CD14-positive monocyte (primary cell): Measurements from ENCODE around the gene PIGL. TPM values are rescaled to one million over a fixed set of nuclear protein-coding genes. Genes with fewer than 3 reads are reported as not detected.

ENCODE experiments used
- DNase-seq, 3 donors: peaks; one replicate each; pipeline ENCODE4 v3.0.0-alpha.2; 2011 to 2022
- H2AFZ ChIP-seq: 2 replicates; pipeline ENCODE4 v1.6.0; 2012; ENCODE audit warnings: mild to moderate bottlenecking, low read depth, low read length, inconsistent platforms; ENCODE audit not compliant: insufficient read depth, poor library complexity, severe bottlenecking
- H3K27ac ChIP-seq, 2 donors: 1 replicate in 1 of 2; 2 replicates in 1 of 2; pipeline ENCODE4 v1.5.1; 2012 to 2013; ENCODE audit warnings: low read length in 2 of 2, control low read depth in 1 of 2, inconsistent platforms in 1 of 2, low read depth in 1 of 2, mild to moderate bottlenecking in 1 of 2
- H3K27me3 ChIP-seq, 2 donors: one replicate each; pipeline versions ENCODE4 v1.6.0 to v1.6.1; 2011 to 2013; ENCODE audit warnings: low read length in 2 of 2; ENCODE audit not compliant: control insufficient read depth in 2 of 2, insufficient read depth in 2 of 2
- H3K36me3 ChIP-seq, 2 donors: replicated peaks in 1 of 2; 1 replicate in 1 of 2; 2 replicates in 1 of 2; pipeline versions ENCODE4 v1.5.1 to v1.6.1; 2012 to 2013; ENCODE audit warnings: low read length in 2 of 2, control low read depth in 1 of 2, inconsistent platforms in 1 of 2, mild to moderate bottlenecking in 1 of 2; ENCODE audit not compliant: insufficient read depth in 2 of 2, control insufficient read depth in 1 of 2
- H3K4me1 ChIP-seq, 2 donors: 1 replicate in 1 of 2; 2 replicates in 1 of 2; pipeline versions ENCODE4 v1.5.1 to v1.6.1; 2012 to 2013; ENCODE audit warnings: low read length in 2 of 2, control low read depth in 1 of 2, inconsistent platforms in 1 of 2, mild to moderate bottlenecking in 1 of 2, moderate library complexity in 1 of 2; ENCODE audit not compliant: insufficient read depth in 2 of 2, control insufficient read depth in 1 of 2
- H3K4me2 ChIP-seq: replicated peaks from 2 replicates; pipeline ENCODE3; 2012; ENCODE audit warnings: low read length, moderate library complexity, mild to moderate bottlenecking; ENCODE audit not compliant: poor library complexity, severe bottlenecking; ENCODE audit errors: extremely low read depth
- H3K4me3 ChIP-seq, 3 experiments: fragments of 200-600 bp in 1 of 3; sonication (generic) in 1 of 3; replicated peaks in 1 of 3; 1 replicate in 2 of 3; 2 replicates in 1 of 3; pipeline ENCODE4 v1.5.1; 2011 to 2013; ENCODE audit warnings: low read length in 3 of 3, mild to moderate bottlenecking in 3 of 3, control low read depth in 2 of 3, low read depth in 2 of 3, inconsistent platforms in 1 of 3, moderate library complexity in 1 of 3
- H3K79me2 ChIP-seq: 2 replicates; pipeline ENCODE4 v1.6.0; 2012; ENCODE audit warnings: mild to moderate bottlenecking, control low read depth, inconsistent platforms, low read length, moderate library complexity; ENCODE audit not compliant: insufficient read depth
- H3K9ac ChIP-seq: 2 replicates; pipeline ENCODE4 v1.6.0; 2017; ENCODE audit warnings: low read length, mild to moderate bottlenecking; ENCODE audit not compliant: insufficient read depth, poor library complexity, severe bottlenecking
- H3K9me3 ChIP-seq, 2 donors: replicated peaks in 1 of 2; 1 replicate in 1 of 2; 2 replicates in 1 of 2; pipeline versions ENCODE4 v1.5.1 to v1.6.1; 2012 to 2013; ENCODE audit warnings: low read length in 2 of 2, control low read depth in 1 of 2; ENCODE audit not compliant: control insufficient read depth in 1 of 2, insufficient read depth in 1 of 2
- H4K20me1 ChIP-seq: 2 replicates; pipeline ENCODE4 v1.6.0; 2012; ENCODE audit warnings: mild to moderate bottlenecking, low read length, control low read depth, moderate library complexity; ENCODE audit not compliant: insufficient read depth
- H3K27ac Mint-ChIP-seq, 7 donors: one replicate each; pipeline ENCODE4 v1.8.0; 2020; ENCODE audit warnings: mild to moderate bottlenecking in 7 of 7, mixed read lengths in 7 of 7, moderate library complexity in 6 of 7, inconsistent platforms in 2 of 7
- H3K27me3 Mint-ChIP-seq, 3 donors: one replicate each; pipeline ENCODE4 v1.8.0; 2021 to 2022; ENCODE audit warnings: low read depth in 3 of 3, mild to moderate bottlenecking in 3 of 3, mixed read lengths in 3 of 3, moderate library complexity in 3 of 3, inconsistent platforms in 1 of 3
- H3K36me3 Mint-ChIP-seq, 2 donors: one replicate each; pipeline ENCODE4 v1.8.0; 2020; ENCODE audit warnings: mixed read lengths in 2 of 2, inconsistent platforms in 1 of 2, mild to moderate bottlenecking in 1 of 2
- H3K4me1 Mint-ChIP-seq: one replicate; pipeline ENCODE4 v1.8.0; 2020; ENCODE audit warnings: mild to moderate bottlenecking, mixed read lengths
- H3K4me3 Mint-ChIP-seq, 2 donors: one replicate each; pipeline ENCODE4 v1.8.0; 2020; ENCODE audit warnings: mild to moderate bottlenecking in 2 of 2, mixed read lengths in 2 of 2, moderate library complexity in 1 of 2
- H3K9me3 Mint-ChIP-seq, 7 donors: one replicate each; pipeline ENCODE4 v1.8.0; 2020 to 2022; ENCODE audit warnings: mixed read lengths in 7 of 7, mild to moderate bottlenecking in 6 of 7, moderate library complexity in 6 of 7, inconsistent platforms in 2 of 7
- WGBS: methylation state at CpG from one replicate; pipeline ENCODE4 v1.1.5; 2013; ENCODE audit warnings: missing lambda C conversion rate; ENCODE audit not compliant: insufficient coverage; 5-methylcytosine and 5-hydroxymethylcytosine counted together
- intact Hi-C, 2 donors: fragments of 100-400 bp; cut with micrococcal nuclease; formaldehyde crosslinking; loops; one replicate each; pipeline versions ENCODE4 v1.15.0 to v1.15.1; 2023
- polyA plus RNA-seq, 3 donors: library from polyadenylated mRNA; depleted of rRNA in 1 of 3; unstranded in 2 of 3; stranded (reverse) in 1 of 3; fragments of 300-500 nt in 2 of 3; fragments of >200 nt in 1 of 3; fragmentation: Illumina TruSeq in 2 of 3; gene quantifications; 1 replicate in 2 of 3; 2 replicates in 1 of 3; pipeline ENCODE4 v1.2.3, GENCODE V29; 2012 to 2021
- TF ChIP-seq, protein P1 (sequence below): fragments of 200-600 bp; IDR thresholded peaks from one replicate; pipeline ENCODE4 v1.8.0; 2022; ENCODE audit warnings: antibody characterized with exemption, mild to moderate bottlenecking

The PIGL gene
- polyA plus RNA-seq, 3 donors: 3.6 to 44.2 (median 4.0) TPM

DNA sequence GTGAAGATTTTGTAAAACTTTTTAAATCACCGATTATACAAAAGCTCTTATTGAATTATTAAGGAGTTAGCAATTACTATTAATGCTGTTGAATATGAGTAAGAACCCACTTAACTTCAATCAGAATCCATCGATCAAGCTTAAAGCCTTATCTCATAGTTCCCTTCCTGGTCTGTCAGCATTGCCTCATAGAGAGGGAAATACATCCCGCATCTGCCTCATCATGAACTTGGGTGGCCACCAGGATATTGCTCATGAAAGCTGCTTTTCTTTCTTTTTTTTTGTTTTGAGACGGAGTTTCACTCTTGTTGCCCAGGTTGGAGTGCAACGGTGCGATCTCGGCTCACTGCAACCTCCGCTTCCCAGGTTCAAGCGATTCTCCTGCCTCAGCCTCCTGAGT, 66.7 kb downstream of the PIGL start:
- WGBS: 50% methylated on average over 2 of the region's 9 CpGs
- no peak overlapping the region for H3K9ac ChIP-seq
- peaks cover 54% of the 10 kb centered on the region for H3K4me1 Mint-ChIP-seq

GRCh38 chr17:16285646-16286008, 68.6 kb downstream of the PIGL start:
- Histone ChIP-seq H3K27me3 (no peaks in the 10 kb centered on the region), H3K36me3 (no peaks in the 10 kb centered on the region), H3K4me2 (peak overlapping the region; percentile 80), H3K9ac (peak overlapping the region; percentile 62), H3K4me3 (peak overlapping the region; percentile 6 to 68 (median 17)), H4K20me1 (no peaks in the 10 kb centered on the region), H2AFZ (peak overlapping the region; percentile 87), H3K9me3 (no peaks in the 10 kb centered on the region), H3K79me2 (no peaks in the 10 kb centered on the region), H3K27ac (peak overlapping the region; percentile 88 to 89), H3K4me1 (peaks cover 50 to 58% of the 10 kb centered on the region in 2 donors)
- peak overlapping the region; percentile 73 to 84 for H3K4me3 Mint-ChIP-seq
- intact Hi-C loops: loop anchor here in 1 of 2 donors (5.0 to 10.0 kb wide), 2 partner anchors 69 to 73 kb away; partner anchors contain the start of gene CENPV
- peaks cover 0 to under 1% (median 0%) of the 10 kb centered on the region in 3 donors for H3K27me3 Mint-ChIP-seq
- 32% methylated on average over 6 of the region's 6 CpGs for WGBS
- DNase-seq: no peak
- H3K4me1 Mint-ChIP-seq: peaks cover 60% of the 10 kb centered on the region
- H3K9me3 Mint-ChIP-seq: no peaks in the 10 kb centered on the region
- TF ChIP-seq, protein P1, sequence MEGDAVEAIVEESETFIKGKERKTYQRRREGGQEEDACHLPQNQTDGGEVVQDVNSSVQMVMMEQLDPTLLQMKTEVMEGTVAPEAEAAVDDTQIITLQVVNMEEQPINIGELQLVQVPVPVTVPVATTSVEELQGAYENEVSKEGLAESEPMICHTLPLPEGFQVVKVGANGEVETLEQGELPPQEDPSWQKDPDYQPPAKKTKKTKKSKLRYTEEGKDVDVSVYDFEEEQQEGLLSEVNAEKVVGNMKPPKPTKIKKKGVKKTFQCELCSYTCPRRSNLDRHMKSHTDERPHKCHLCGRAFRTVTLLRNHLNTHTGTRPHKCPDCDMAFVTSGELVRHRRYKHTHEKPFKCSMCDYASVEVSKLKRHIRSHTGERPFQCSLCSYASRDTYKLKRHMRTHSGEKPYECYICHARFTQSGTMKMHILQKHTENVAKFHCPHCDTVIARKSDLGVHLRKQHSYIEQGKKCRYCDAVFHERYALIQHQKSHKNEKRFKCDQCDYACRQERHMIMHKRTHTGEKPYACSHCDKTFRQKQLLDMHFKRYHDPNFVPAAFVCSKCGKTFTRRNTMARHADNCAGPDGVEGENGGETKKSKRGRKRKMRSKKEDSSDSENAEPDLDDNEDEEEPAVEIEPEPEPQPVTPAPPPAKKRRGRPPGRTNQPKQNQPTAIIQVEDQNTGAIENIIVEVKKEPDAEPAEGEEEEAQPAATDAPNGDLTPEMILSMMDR: peak; percentile 57
- H3K36me3 Mint-ChIP-seq: peaks cover 0 to 5% of the 10 kb centered on the region in 2 donors
- H3K27ac Mint-ChIP-seq: peak overlapping the region; percentile 92 to 97 (median 96)

More for the DNA sequence above, 66.7 kb downstream of the PIGL start:
- Mint-ChIP-seq H3K27me3 (peaks cover 0 to 3% (median 0%) of the 10 kb centered on the region in 3 donors), H3K27ac (peak overlapping the region in 2 of 7 donors; percentile 45 to 58), H3K4me3 (no peak overlapping the region), H3K36me3 (peaks cover 4 to 7% of the 10 kb centered on the region in 2 donors), H3K9me3 (no peaks in the 10 kb centered on the region)
- peaks cover 42 to 52% of the 10 kb centered on the region in 2 donors for H3K4me1 ChIP-seq
- peak in 1 of 3 donors; percentile 29 for DNase-seq
- no peak overlapping the region for H3K4me3 ChIP-seq
- H2AFZ ChIP-seq: no peak overlapping the region
- H3K36me3 ChIP-seq: no peaks in the 10 kb centered on the region
- TF ChIP-seq, protein P1: no peak
- H3K79me2 ChIP-seq: no peaks in the 10 kb centered on the region
- H4K20me1 ChIP-seq: no peaks in the 10 kb centered on the region
- intact Hi-C loops: loop anchor here in 1 of 2 donors (10.0 kb wide), 1 partner anchor 71 kb away; the partner anchor contains the start of gene CENPV
- no peak overlapping the region for H3K27ac ChIP-seq
- no peak overlapping the region for H3K4me2 ChIP-seq
- no peaks in the 10 kb centered on the region for H3K9me3 ChIP-seq
- H3K27me3 ChIP-seq: no peaks in the 10 kb centered on the region
